GM18870 (cell line): ENCODE measurements around the gene DDN.

Experiments
- ATAC-seq: cut with Tn5 transposase; IDR thresholded peaks from one replicate; pipeline ENCODE4 v1.9.1; 2021; ENCODE audit warnings: moderate library complexity; ENCODE audit not compliant: unreplicated experiment

Gene DDN

DNA sequence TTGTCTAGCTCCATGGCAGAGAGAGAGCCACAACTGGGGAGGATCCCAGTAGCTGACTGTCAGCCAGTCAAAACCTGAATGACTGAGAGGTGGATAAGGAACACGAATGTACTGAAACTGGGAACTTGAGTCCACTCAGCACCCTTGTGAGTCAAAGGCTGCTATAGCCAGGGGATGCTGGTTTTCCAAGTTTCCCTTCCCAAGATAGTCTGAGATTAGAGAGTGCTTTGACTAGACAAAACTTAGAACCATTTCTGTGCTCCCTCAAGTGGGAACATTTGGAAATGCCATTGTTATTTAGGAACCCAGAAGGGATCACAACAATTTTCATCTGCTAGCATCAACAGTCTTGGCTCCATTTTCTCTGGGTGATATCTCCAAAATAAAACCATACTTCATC, 15.4 kb upstream of the DDN start:
- no peak for ATAC-seq

- ATAC-seq: no peak
Measured at GRCh38 chr12:49013428-49013827, 14.3 kb upstream of the DDN start.

GRCh38 chr12:49012739-49013138, 13.6 kb upstream of the DDN start:
- no peak for ATAC-seq

- no peak for ATAC-seq
Measured at GRCh38 chr12:49010092-49010668, 11.0 kb upstream of the DDN start.

DNA sequence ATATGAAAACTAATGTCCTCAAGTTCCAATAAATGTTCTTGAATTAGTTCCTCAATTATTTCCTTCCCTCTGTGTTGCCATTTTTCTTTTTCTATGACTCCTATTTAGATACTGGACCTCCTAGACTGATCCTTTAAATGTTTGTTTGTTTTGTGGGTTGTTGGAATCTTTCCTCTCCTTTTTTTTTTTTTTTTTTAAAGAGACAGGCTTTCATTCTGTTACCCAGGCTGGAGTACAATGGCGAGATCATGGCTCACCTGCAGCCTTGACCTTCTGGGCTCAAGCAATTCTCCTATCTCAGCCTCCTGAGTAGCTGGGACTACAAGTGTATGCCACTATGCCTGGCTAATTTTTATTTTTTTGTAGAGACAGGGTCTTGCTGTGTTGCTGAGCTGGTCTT, 9.8 kb upstream of the DDN start:
- no peak for ATAC-seq

DNA sequence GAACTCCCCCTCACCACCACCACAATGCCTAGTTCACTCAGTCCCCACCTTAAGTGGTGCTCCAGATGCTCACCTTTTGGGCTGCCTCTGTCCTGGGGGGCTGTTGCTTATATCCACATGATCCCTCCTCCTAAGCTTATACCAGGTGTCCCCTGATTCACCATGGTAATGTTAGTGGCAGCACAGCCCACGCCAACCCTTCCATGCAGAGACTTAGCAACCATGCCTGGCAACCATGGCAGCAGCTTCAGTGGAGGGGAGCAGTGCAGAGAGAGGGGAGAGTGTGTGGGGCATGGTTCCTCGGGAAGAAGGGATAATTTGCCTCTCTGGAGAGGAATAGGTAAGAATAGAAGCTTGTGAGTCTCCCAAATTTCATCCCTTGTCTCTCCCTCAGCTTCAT, 1.2 kb upstream of the DDN start:
- no peak for ATAC-seq

- ATAC-seq: no peak
Measured at GRCh38 chr12:48998497-48999353, 450 bp downstream of the DDN start.

- ATAC-seq: no peak
Measured at GRCh38 chr12:48997719-48998496, 1.3 kb downstream of the DDN start.

DNA sequence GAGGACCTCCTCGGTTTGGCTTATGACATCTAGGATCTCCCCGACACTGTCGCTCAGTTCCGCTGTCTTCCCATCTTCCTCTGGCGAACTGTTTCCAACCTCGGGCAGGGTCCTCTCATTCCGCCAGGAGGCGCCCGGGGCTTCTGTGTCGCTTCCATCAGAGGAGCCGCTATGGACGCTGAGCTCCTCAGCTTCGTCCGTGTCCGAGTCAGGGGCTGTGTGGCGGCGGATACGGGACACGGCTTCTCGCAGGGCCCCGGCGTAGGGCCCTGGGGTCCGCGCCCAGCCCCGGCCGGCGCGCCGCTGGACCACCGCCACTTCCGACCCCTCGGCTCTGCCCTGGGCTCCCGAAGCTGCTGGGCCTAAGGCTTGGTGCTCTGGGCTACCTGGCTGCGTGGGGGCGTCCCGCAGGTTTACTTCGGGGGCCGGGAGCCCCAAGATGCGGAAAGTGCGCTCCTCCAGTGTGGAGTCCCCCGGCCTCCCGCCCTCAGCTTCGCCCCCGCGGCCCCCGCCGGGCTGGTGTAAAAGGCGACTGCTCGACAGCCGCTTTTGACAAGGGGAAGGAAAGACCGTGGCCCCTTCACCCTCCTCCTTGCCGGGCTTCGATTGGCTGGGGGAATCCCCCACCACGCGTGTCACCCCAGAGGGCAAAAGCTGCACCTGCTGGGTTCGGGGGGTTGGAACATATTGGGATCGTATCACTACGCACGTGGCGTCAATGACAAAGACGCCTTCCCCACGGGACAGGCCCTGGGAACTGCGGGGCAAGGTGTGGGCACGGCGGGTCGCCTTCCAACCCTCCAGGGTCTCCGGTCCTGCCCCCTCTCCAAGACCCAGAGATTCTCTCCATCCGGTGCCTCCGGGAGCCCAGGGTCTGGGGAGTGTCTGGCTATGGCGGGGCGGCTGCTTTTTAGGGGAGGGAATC, 2.1 kb downstream of the DDN start:
- ATAC-seq: no peak

- ATAC-seq: no peak
Measured at GRCh38 chr12:48995086-48995879, 3.9 kb downstream of the DDN start.

- ATAC-seq: no peak
Measured at GRCh38 chr12:48994224-48995085, 4.7 kb downstream of the DDN start.

DNA sequence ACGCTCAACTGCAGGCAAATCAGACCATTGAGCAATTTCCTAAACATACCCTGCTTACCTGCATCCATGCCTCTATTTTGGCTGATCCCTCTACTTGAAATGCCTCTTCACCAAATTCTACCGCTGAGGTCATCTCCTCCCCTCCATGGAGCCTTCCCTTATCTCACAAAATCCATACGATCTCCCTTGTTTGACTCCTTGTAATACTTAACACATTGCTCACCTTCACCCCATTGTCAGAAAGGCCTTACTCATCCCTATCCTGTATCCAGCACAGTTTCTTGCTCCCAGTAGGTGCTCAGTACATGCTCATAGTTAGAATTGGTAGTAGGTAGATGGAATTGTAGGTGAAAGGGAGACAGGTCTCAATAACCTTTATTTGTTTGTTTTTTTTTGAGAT, 5.4 kb downstream of the DDN start:
- ATAC-seq: no peak

GRCh38 chr12:48991247-48992050, 7.7 kb downstream of the DDN start:
- no peak for ATAC-seq

DNA sequence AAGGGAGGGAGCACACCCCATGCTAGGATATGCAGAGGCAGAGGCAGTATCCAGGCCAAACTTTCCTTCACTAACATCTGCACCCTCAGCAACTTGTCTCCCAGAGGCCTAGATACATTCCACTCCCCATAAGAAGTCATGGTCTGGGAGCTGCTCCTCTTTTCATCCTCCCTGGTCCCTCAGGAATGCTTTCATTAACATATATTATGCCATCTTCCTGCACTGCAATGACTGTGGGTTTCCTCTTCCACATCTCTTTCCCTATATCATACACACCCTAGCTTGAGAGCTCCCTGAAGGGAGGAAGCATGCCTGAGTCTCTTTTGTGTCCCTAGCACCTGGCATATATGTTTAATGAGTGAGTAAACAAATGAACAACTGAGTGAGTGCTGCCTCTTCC, 8.6 kb downstream of the DDN start:
- ATAC-seq: no peak

DNA sequence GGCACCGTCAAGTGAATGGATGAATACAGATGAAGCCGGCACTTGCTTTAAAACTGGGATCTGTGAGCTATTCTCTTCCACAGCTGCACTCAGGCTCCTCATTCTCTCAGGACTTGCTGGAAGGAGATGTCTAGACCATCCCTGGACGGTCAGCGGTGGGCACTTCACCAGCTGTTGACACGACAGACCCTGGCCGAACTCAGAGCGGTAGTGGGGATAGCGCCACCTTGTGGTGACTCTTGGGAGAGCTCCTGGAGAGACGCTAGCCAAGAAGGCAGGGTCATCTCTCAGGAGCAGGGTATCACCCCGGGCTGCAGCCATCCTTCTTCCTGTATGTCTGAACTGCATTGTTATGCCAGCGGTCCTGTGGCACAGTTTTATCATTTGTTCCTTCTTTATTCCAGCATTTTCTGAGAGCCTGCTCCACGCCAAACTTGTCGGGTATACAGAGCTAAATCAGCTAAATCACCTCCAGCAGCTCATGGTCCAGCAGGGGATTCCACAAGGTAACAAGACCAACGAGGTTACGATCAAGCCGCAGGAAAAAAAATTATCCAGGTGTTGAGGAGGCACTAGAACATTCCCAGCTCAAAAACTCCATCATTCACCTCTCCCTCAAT, 11.0 kb downstream of the DDN start:
- ATAC-seq: no peak

DNA sequence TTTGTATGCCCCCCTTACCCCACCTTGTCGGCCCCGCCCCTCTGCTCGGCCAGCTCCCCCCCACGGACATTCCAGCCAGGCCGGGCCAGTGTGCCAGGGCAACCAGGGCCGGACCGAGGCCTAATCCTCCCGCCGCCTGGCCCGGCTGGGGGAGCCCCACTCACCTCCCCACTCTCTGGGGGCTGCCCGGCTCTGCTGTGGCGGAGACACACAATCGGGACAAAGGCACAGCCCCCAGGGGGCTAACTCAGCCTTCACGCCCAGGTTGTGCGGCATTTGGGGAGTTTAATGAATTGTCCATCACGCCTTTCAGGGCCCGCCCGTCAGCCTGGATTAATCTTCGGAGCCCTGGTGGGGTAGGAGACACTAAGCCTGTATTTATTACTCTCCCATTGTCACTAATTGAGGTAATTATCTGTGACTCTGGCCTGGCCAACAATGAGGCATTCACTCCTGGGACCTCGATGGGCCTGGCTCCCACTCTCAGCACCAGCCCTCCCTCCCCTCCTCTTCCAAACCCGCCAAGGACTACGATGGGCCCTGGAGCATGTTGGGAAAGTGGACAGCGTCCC, 12.4 kb downstream of the DDN start:
- ATAC-seq: no peak

GRCh38 chr12:48985901-48986300, 13.3 kb downstream of the DDN start:
- no peak for ATAC-seq
